BE2C (cell line): ENCODE data around the gene PPP1CB.

Experiments
- DNase-seq: peaks from one replicate; pipeline ENCODE4 v3.0.0-alpha.2; 2020
- H3K27me3 ChIP-seq: fragments of 250-450 bp; sonication (Bioruptor Pico); 2 replicates; pipeline ENCODE4 v1.5.1; 2020; ENCODE audit warnings: mild to moderate bottlenecking
- H3K36me3 ChIP-seq: fragments of 250-450 bp; sonication (Bioruptor Pico); 2 replicates; pipeline ENCODE4 v1.5.1; 2020; ENCODE audit warnings: mild to moderate bottlenecking
- H3K4me1 ChIP-seq: fragments of 250-450 bp; sonication (Bioruptor Pico); 2 replicates; pipeline ENCODE4 v1.5.1; 2020
- H3K4me3 ChIP-seq: 2 replicates; pipeline ENCODE4 v1.5.1; 2011; ENCODE audit warnings: low read depth, low read length
- H3K9me3 ChIP-seq: fragments of 250-450 bp; sonication (Bioruptor Pico); 2 replicates; pipeline ENCODE4 v1.5.1; 2020
- CTCF ChIP-seq: IDR thresholded peaks from 2 replicates; pipeline ENCODE4 v1.5.1; 2012; ENCODE audit warnings: mild to moderate bottlenecking, low read depth, low read length

The PPP1CB gene

GRCh38 chr2:28764909-28765711 is 13.5 kb downstream of the PPP1CB start:
- no peak for TF ChIP-seq CTCF
- DNase-seq = no peak
- H3K4me1 ChIP-seq = no peaks in the 10 kb centered on the region

GRCh38 chr2:28766070-28766469 is 14.4 kb downstream of the PPP1CB start:
- Histone ChIP-seq H3K36me3 (peaks cover 9% of the 10 kb centered on the region), H3K9me3 (no peaks in the 10 kb centered on the region), H3K4me1 (no peaks in the 10 kb centered on the region), H3K27me3 (no peaks in the 10 kb centered on the region), H3K4me3 (no peak overlapping the region)
- no peak for TF ChIP-seq CTCF
- no peak for DNase-seq

More at GRCh38 chr2:28764909-28765711, 13.5 kb downstream of the PPP1CB start:
- no peaks in the 10 kb centered on the region for H3K9me3 ChIP-seq
- no peak overlapping the region for H3K4me3 ChIP-seq
- H3K27me3 ChIP-seq = no peaks in the 10 kb centered on the region
- peaks cover 15% of the 10 kb centered on the region for H3K36me3 ChIP-seq

- Histone ChIP-seq H3K27me3 (no peaks in the 10 kb centered on the region), H3K36me3 (no peaks in the 10 kb centered on the region), H3K9me3 (no peaks in the 10 kb centered on the region), H3K4me1 (no peaks in the 10 kb centered on the region; the same call in 1 of the 2 replicates), H3K4me3 (no peak overlapping the region)
- no peak for TF ChIP-seq CTCF
- DNase-seq = no peak
These were observed 15.7 kb downstream of the PPP1CB start for GRCh38 chr2:28767337-28767736.

DNA sequence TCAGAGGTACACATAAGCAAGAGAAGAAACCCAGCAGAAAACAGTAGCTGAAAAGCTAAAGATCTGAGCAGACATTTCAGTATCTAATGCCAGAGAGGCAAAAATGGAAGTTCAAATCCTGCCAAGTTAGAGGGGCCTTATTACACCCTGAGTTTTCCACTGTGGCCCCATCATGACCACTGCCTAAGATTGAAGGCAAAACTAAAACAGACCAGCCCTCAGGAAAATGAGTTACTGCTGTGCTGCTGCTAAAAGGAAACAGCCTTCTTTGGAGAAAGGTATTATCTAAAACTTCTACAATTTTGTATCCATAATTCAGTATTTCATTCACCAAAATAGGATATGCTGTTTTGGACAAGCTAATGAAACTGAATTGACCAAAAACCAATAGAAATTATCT is 16.8 kb downstream of the PPP1CB start:
- TF ChIP-seq CTCF = no peak
- Histone ChIP-seq H3K9me3 (no peaks in the 10 kb centered on the region), H3K4me1 (no peaks in the 10 kb centered on the region; the same call in 1 of the 2 replicates), H3K27me3 (no peaks in the 10 kb centered on the region), H3K4me3 (no peak overlapping the region), H3K36me3 (no peaks in the 10 kb centered on the region)
- no peak for DNase-seq

DNA sequence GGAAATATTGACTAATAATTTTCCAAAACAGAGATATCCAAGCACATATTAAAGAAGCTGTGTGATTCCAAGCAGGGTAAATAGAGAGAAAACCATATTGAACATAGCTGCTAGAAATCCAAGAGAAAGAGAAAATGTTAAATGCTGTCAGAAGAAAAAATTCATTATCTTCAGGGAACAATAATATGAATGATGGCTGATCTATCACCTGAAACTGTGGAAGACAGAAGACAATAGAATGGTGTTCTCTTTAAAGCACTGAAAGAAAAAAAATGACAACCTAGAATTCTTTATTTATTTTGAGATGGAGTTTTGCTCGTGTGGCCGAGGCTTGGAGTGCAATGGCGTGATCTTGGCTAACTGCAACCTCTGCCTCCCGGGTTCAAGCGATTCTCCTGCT is 17.3 kb downstream of the PPP1CB start:
- Histone ChIP-seq H3K9me3 (no peaks in the 10 kb centered on the region), H3K27me3 (no peaks in the 10 kb centered on the region), H3K4me1 (no peaks in the 10 kb centered on the region; the same call in 1 of the 2 replicates), H3K4me3 (no peak overlapping the region), H3K36me3 (no peaks in the 10 kb centered on the region)
- no peak for TF ChIP-seq CTCF
- no peak for DNase-seq

DNA sequence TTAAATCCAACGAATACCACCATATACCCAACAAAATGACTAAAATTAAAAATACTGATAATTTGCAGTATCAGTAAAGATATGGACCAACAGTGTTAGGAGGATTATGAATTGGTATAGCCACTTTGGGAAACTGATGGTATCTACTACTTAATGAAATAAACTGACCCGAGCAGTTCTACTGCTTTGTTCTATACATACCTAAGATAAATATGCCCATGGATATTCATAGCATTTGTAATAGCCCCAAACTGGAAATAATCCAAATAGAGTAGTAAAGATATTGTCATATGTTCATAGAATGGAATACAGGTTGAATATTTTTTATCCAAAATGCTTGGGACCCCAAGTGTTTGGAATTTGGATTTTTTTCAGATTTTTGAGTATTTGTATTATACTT is 20.7 kb downstream of the PPP1CB start:
- H3K36me3 ChIP-seq = peaks cover 3% of the 10 kb centered on the region
- no peaks in the 10 kb centered on the region for H3K9me3 ChIP-seq
- no peak for TF ChIP-seq CTCF
- no peak overlapping the region for H3K4me3 ChIP-seq
- no peak for DNase-seq
- H3K4me1 ChIP-seq = no peaks in the 10 kb centered on the region; the same call in 1 of the 2 replicates
- H3K27me3 ChIP-seq = no peaks in the 10 kb centered on the region
